HL-60/S4 treated with phorbol 12-myristate 13-acetate at 8.2 ng/mL for 4 days and 3 days (cell line): Measurements from ENCODE around the gene PROSER1.
"Not testable (repeated sequence)": the region's sequence is repeated elsewhere in the genome, so short reads cannot be mapped to it uniquely, and the experiment has no call there.

Experiments
- in situ Hi-C: fragments of 300-500 bp; cut with MboI; formaldehyde crosslinking; loops from 2 replicates; pipeline ENCODE4 v1.15.0; 2022; ENCODE audit warnings: low sequenced_read_pairs

The PROSER1 gene

GRCh38 chr13:39032150-39032549 lies 5.7 kb downstream of the PROSER1 start:
- in situ Hi-C loops: no loop called here

GRCh38 chr13:39025433-39025839 lies 12.5 kb downstream of the PROSER1 start:
- in situ Hi-C loops: no loop called here

GRCh38 chr13:39023761-39024160 lies 14.1 kb downstream of the PROSER1 start:
- in situ Hi-C loops: no loop called here

- in situ Hi-C loops: no loop called here
Measured at GRCh38 chr13:39023316-39023715, 14.6 kb downstream of the PROSER1 start.

GRCh38 chr13:39020853-39021462 lies 16.9 kb downstream of the PROSER1 start:
- in situ Hi-C loops: no loop called here

- in situ Hi-C loops: no loop called here
Measured at GRCh38 chr13:39016787-39017186, 21.1 kb downstream of the PROSER1 start.

GRCh38 chr13:39016087-39016486 lies 21.8 kb downstream of the PROSER1 start:
- in situ Hi-C loops: no loop called here

GRCh38 chr13:39013462-39013861 lies 24.4 kb downstream of the PROSER1 start:
- in situ Hi-C loops: no loop called here

- in situ Hi-C loops: no loop called here
Measured at GRCh38 chr13:39012608-39013007, 25.3 kb downstream of the PROSER1 start.

GRCh38 chr13:39006371-39007111 lies 31.3 kb downstream of the PROSER1 start:
- in situ Hi-C loops: not testable (repeated sequence)

GRCh38 chr13:38998739-38999138 lies 39.1 kb downstream of the PROSER1 start:
- in situ Hi-C loops: no loop called here

- in situ Hi-C loops: no loop called here
Measured at GRCh38 chr13:38993381-38993780, 44.5 kb downstream of the PROSER1 start.

- in situ Hi-C loops: no loop called here
Measured at GRCh38 chr13:38990693-38991092, 47.2 kb downstream of the PROSER1 start, which contains the start of gene STOML3. Gene STOML3 (minus strand): TSS chr13:38990831. CDS start chr13:38990721, 110 bp downstream.

GRCh38 chr13:38981096-38981495 lies 56.8 kb downstream of the PROSER1 start:
- in situ Hi-C loops: no loop called here

GRCh38 chr13:38980750-38981078 lies 57.2 kb downstream of the PROSER1 start:
- in situ Hi-C loops: no loop called here

- in situ Hi-C loops: no loop called here
Measured at GRCh38 chr13:38979891-38980749, 57.8 kb downstream of the PROSER1 start.

GRCh38 chr13:38970380-38971051 lies 67.4 kb downstream of the PROSER1 start:
- in situ Hi-C loops: no loop called here

- in situ Hi-C loops: no loop called here
Measured at GRCh38 chr13:38969187-38969586, 68.7 kb downstream of the PROSER1 start.

- in situ Hi-C loops: no loop called here
Measured at GRCh38 chr13:38967446-38967845, 70.4 kb downstream of the PROSER1 start.

- in situ Hi-C loops: no loop called here
Measured at GRCh38 chr13:38965281-38965680, 72.6 kb downstream of the PROSER1 start.

- in situ Hi-C loops: no loop called here
Measured at GRCh38 chr13:38960175-38960574, 77.7 kb downstream of the PROSER1 start.
